ENCODE results near the gene C4BPA.

The C4BPA gene

GRCh38 chr1:207103892-207104373, at the start of gene C4BPA:
TSS of gene C4BPA (plus strand) at chr1:207104233. CDS start at chr1:207113026, 8,793 bp downstream.
- DNase-seq (ENCODE audit: low spot score) = no peak

- DNase-seq (ENCODE audit: low spot score) = peak; percentile 8
Observed at GRCh38 chr1:207054491-207054890, 49.5 kb upstream of the C4BPA start.

- peak; percentile 22 for DNase-seq (ENCODE audit: low spot score)
Observed at GRCh38 chr1:207055386-207056001, 48.5 kb upstream of the C4BPA start.

GRCh38 chr1:207056673-207057072, 47.4 kb upstream of the C4BPA start:
- DNase-seq (ENCODE audit: low spot score) = peak; percentile 12

- DNase-seq (ENCODE audit: low spot score) = no peak
Observed at GRCh38 chr1:207058252-207058651, 45.8 kb upstream of the C4BPA start.

- peak; percentile 34 for DNase-seq (ENCODE audit: low spot score)
Observed at GRCh38 chr1:207058878-207059867, 44.9 kb upstream of the C4BPA start.

- DNase-seq (ENCODE audit: low spot score) = peak; percentile 45
Observed at GRCh38 chr1:207059881-207060280, 44.2 kb upstream of the C4BPA start.

- DNase-seq (ENCODE audit: low spot score) = no peak
Observed at GRCh38 chr1:207060596-207060995, 43.4 kb upstream of the C4BPA start.

GRCh38 chr1:207062058-207062457, 42.0 kb upstream of the C4BPA start:
- peak; percentile 18 for DNase-seq (ENCODE audit: low spot score)

- DNase-seq (ENCODE audit: low spot score) = peak; percentile 23
Observed at GRCh38 chr1:207063014-207063413, 41.0 kb upstream of the C4BPA start.

- no peak for DNase-seq (ENCODE audit: low spot score)
Observed at GRCh38 chr1:207064561-207064960, 39.5 kb upstream of the C4BPA start.

- DNase-seq (ENCODE audit: low spot score) = no peak
Observed at GRCh38 chr1:207067185-207067584, 36.8 kb upstream of the C4BPA start.

- no peak for DNase-seq (ENCODE audit: low spot score)
Observed at GRCh38 chr1:207067665-207068064, 36.4 kb upstream of the C4BPA start.

GRCh38 chr1:207069061-207069460, 35.0 kb upstream of the C4BPA start:
- DNase-seq (ENCODE audit: low spot score) = no peak

GRCh38 chr1:207069858-207070506, 34.1 kb upstream of the C4BPA start:
- no peak for DNase-seq (ENCODE audit: low spot score)

GRCh38 chr1:207070811-207071210, 33.2 kb upstream of the C4BPA start:
- no peak for DNase-seq (ENCODE audit: low spot score)

- DNase-seq (ENCODE audit: low spot score) = no peak
Observed at GRCh38 chr1:207071426-207071825, 32.6 kb upstream of the C4BPA start.

GRCh38 chr1:207072233-207072632, 31.8 kb upstream of the C4BPA start:
- no peak for DNase-seq (ENCODE audit: low spot score)

GRCh38 chr1:207073906-207074820, 29.9 kb upstream of the C4BPA start:
- DNase-seq (ENCODE audit: low spot score) = no peak

GRCh38 chr1:207076181-207076955, 27.7 kb upstream of the C4BPA start:
- no peak for DNase-seq (ENCODE audit: low spot score)

- DNase-seq (ENCODE audit: low spot score) = no peak
Observed at GRCh38 chr1:207077012-207077411, 27.0 kb upstream of the C4BPA start.

Measured in left forelimb (tissue), 1 donor.